SK-N-SH (cell line): Measurements from ENCODE around the gene FBXO33. TPM values are rescaled to one million over a fixed set of nuclear protein-coding genes. Genes with fewer than 3 reads are reported as not detected.

Source experiments
- CTCF ChIA-PET: fragments of 300-600, 350-600 bp; formaldehyde crosslinking; extraction: SDS; loops from one replicate; lab custom pipeline; 2021; lab: Yijun Ruan, JAX
- POLR2A ChIA-PET: fragments of 350-600 bp; sonication (Branson Sonifier 250); formaldehyde crosslinking; extraction: SDS; loops from one replicate; lab custom pipeline; 2020; ENCODE audit warnings: antibody characterized with exemption, inconsistent platforms; lab: Yijun Ruan, JAX
- DNase-seq: peaks from one replicate; pipeline ENCODE4 v3.0.0; 2012
- H2AFZ ChIP-seq: fragments of 200-600 bp; sonication (generic); 2 replicates; pipeline ENCODE4 v1.8.1; 2016; ENCODE audit warnings: antibody characterized with exemption, mild to moderate bottlenecking, low read depth
- H3F3A ChIP-seq: fragments of 200-600 bp; sonication (generic); replicated peaks from 2 replicates; pipeline ENCODE3; 2016; ENCODE audit warnings: antibody characterized with exemption, mild to moderate bottlenecking; ENCODE audit not compliant: insufficient read depth
- H3K27ac ChIP-seq, 2 experiments: fragments of 200-500 bp in 1 of 2; fragments of 200-600 bp in 1 of 2; sonication (Bioruptor generic) in 1 of 2; sonication (generic), shearing (Covaris generic) in 1 of 2; 2 replicates each; pipeline versions ENCODE4 v1.5.1 to v1.6.1; 2014 to 2016; ENCODE audit warnings: low read depth in 2 of 2, inconsistent platforms in 1 of 2, low read length in 1 of 2, mild to moderate bottlenecking in 1 of 2, mixed read lengths in 1 of 2
- H3K27me3 ChIP-seq: fragments of 200-600 bp; sonication (generic), shearing (Covaris generic); 2 replicates; pipeline ENCODE4 v1.6.1; 2016; ENCODE audit warnings: mixed run types; ENCODE audit not compliant: insufficient read depth
- H3K36me3 ChIP-seq, 2 experiments: fragments of 200-500 bp in 1 of 2; fragments of 200-600 bp in 1 of 2; sonication (Bioruptor generic) in 1 of 2; sonication (generic) in 1 of 2; replicated peaks in 1 of 2; 2 replicates each; pipeline versions ENCODE3 to v1.5.1; 2014 to 2016; ENCODE audit warnings: low read length in 1 of 2, mild to moderate bottlenecking in 1 of 2; ENCODE audit not compliant: insufficient read depth in 2 of 2, control insufficient read depth in 1 of 2
- H3K4me1 ChIP-seq, 2 experiments: fragments of 200-500 bp in 1 of 2; fragments of 200-600 bp in 1 of 2; sonication (Bioruptor generic) in 1 of 2; sonication (generic), shearing (Covaris generic) in 1 of 2; 2 replicates each; pipeline versions ENCODE4 v1.5.1 to v1.6.1; 2014 to 2016; ENCODE audit warnings: low read depth in 1 of 2, low read length in 1 of 2, mixed run types in 1 of 2; ENCODE audit not compliant: insufficient read depth in 2 of 2, control insufficient read depth in 1 of 2
- H3K4me2 ChIP-seq: fragments of 200-600 bp; sonication (generic), shearing (Covaris generic); 2 replicates; pipeline ENCODE4 v1.6.1; 2017; ENCODE audit warnings: mixed run types
- H3K4me3 ChIP-seq, 2 experiments: fragments of 200-500 bp in 1 of 2; fragments of 200-600 bp in 1 of 2; sonication (Bioruptor generic) in 1 of 2; sonication (generic), shearing (Covaris generic) in 1 of 2; 2 replicates each; pipeline versions ENCODE4 v1.5.1 to v1.8.1; 2014 to 2016; ENCODE audit warnings: low read depth in 2 of 2, inconsistent platforms in 1 of 2, low read length in 1 of 2, mild to moderate bottlenecking in 1 of 2, mixed read lengths in 1 of 2, moderate library complexity in 1 of 2
- H3K79me2 ChIP-seq: fragments of 200-600 bp; sonication (generic); 2 replicates; pipeline ENCODE4 v1.8.1; 2017; ENCODE audit warnings: mild to moderate bottlenecking; ENCODE audit not compliant: insufficient read depth
- H3K9ac ChIP-seq: fragments of 200-600 bp; sonication (generic); 2 replicates; pipeline ENCODE4 v1.6.1; 2017; ENCODE audit warnings: mixed run types
- H3K9me2 ChIP-seq: fragments of 200-600 bp; sonication (generic); 2 replicates; pipeline ENCODE4 v1.6.1; 2017; ENCODE audit warnings: mixed run types
- H3K9me3 ChIP-seq: fragments of 200-600 bp; sonication (generic); 2 replicates; pipeline ENCODE4 v1.6.1; 2017; ENCODE audit warnings: mixed run types, mild to moderate bottlenecking, moderate library complexity
- H4K20me1 ChIP-seq: fragments of 200-600 bp; sonication (generic); 2 replicates; pipeline ENCODE4 v1.6.1; 2017; ENCODE audit warnings: mild to moderate bottlenecking, mixed run types; ENCODE audit not compliant: insufficient read depth
- CTCF ChIP-seq: fragments of 200-600 bp; sonication (generic); IDR thresholded peaks from 2 replicates; pipeline ENCODE4 v1.6.1; 2017; ENCODE audit warnings: antibody characterized with exemption, mild to moderate bottlenecking, moderate library complexity
- EZH2phosphoT487 ChIP-seq: fragments of 200-600 bp; sonication (generic); IDR thresholded peaks from 2 replicates; pipeline ENCODE4 v1.6.1; 2017; ENCODE audit warnings: low read depth, mixed run types, mild to moderate bottlenecking, antibody characterized with exemption, moderate library complexity, borderline replicate concordance
- FOXJ3 ChIP-seq: sonication (generic); formaldehyde crosslinking; IDR thresholded peaks from 2 replicates; pipeline ENCODE4 v1.5.1; 2020; ENCODE audit warnings: mild to moderate bottlenecking, missing genetic modification reagents
- NFIC ChIP-seq: IDR thresholded peaks from 2 replicates; pipeline ENCODE4 v1.4.0; 2012; ENCODE audit warnings: borderline replicate concordance
- RCOR1 ChIP-seq: fragments of 150-350 bp; IDR thresholded peaks from 2 replicates; pipeline ENCODE4 v1.6.1; 2017; ENCODE audit warnings: antibody characterized with exemption, low read length
- REST ChIP-seq: IDR thresholded peaks from 2 replicates; pipeline ENCODE4 v1.6.1; 2012; ENCODE audit warnings: mild to moderate bottlenecking, low read depth, low read length, moderate library complexity
- TCF12 ChIP-seq: IDR thresholded peaks from 2 replicates; pipeline ENCODE4 v1.4.0; 2012
- WGBS: methylation state at CpG from one replicate; pipeline ENCODE4 v1.1.6; 2017; ENCODE audit warnings: low lambda C conversion rate; 5-methylcytosine and 5-hydroxymethylcytosine counted together
- polyA plus RNA-seq, 3 experiments: library from polyadenylated mRNA; depleted of rRNA; stranded (reverse); fragments of >200 nt; gene quantifications; 2 replicates each; pipeline ENCODE4 v1.2.3, GENCODE V29; 2012
- TF ChIP-seq, protein P1 (sequence below): fragments of 150-350 bp; IDR thresholded peaks from 2 replicates; pipeline ENCODE4 v1.6.1; 2017; ENCODE audit warnings: antibody characterized with exemption, low read length, low read depth, borderline replicate concordance

FBXO33 gene
- polyA plus RNA-seq, 1 of the 3 experiments (the other 2 are of a cell fraction), result 4.2 TPM

DNA sequence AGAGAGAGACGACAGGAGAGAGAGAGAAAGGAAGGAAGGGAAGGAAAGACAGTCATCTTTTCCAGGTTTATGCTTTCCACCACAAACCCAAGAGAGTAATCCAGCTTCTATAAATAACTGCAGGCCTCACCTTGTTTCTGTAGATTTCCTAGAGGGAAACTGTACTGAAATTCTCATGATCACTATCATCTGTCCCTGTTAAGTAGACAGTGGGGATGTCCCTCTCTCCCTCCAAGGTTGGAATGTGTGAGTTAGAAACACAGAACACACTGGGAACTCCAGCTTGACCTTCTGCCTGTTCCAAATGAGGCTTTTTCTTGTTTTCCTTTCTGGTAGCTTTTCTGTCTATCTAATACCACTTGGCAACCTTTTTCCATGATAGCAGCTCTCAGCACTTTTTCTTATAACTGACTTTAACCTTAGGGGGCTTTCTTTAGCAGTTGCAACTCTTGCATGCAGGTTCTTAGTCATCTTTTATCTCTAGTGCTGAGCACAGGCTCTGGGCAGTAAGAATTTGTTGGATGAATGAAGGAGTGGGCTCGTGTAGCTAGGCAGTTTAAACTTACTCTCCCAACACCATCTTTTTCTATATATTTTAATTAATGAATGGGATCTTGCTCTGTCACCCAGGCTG is 22.8 kb upstream of the FBXO33 start:
- TF ChIP-seq TCF12 (no peak), RCOR1 (no peak), FOXJ3 (CRISPR knock-in tag) (no peak), REST (no peak), NFIC (no peak)
- TF ChIP-seq, all 33 proteins: peak for 0
- no peaks in the 10 kb centered on the region for H3K9me2 ChIP-seq
- no peaks in the 10 kb centered on the region for H3K27me3 ChIP-seq
- no peak overlapping the region for H2AFZ ChIP-seq
- H3K79me2 ChIP-seq, result no peaks in the 10 kb centered on the region
- WGBS, result 9% methylated on average over 2 of the region's 2 CpGs
- H3F3A ChIP-seq, result no peaks in the 10 kb centered on the region
- no peaks in the 10 kb centered on the region for H3K4me1 ChIP-seq
- H3K27ac ChIP-seq, result no peak overlapping the region
- H3K9ac ChIP-seq, result no peak overlapping the region
- no peak overlapping the region for H3K4me2 ChIP-seq
- ChIA-PET CTCF (no interaction called here), POLR2A (no interaction called here)
- no peak overlapping the region for H3K4me3 ChIP-seq
- no peaks in the 10 kb centered on the region for H3K9me3 ChIP-seq
- H4K20me1 ChIP-seq, result no peaks in the 10 kb centered on the region
- DNase-seq, result no peak
- no peaks in the 10 kb centered on the region for H3K36me3 ChIP-seq

- Histone ChIP-seq H3K4me2 (no peak overlapping the region), H2AFZ (no peak overlapping the region), H3K9ac (no peak overlapping the region), H3K79me2 (no peaks in the 10 kb centered on the region), H4K20me1 (no peaks in the 10 kb centered on the region), H3K27ac (no peak overlapping the region), H3K4me1 (no peaks in the 10 kb centered on the region), H3F3A (no peaks in the 10 kb centered on the region), H3K9me2 (no peaks in the 10 kb centered on the region), H3K27me3 (no peaks in the 10 kb centered on the region), H3K9me3 (no peaks in the 10 kb centered on the region), H3K36me3 (no peaks in the 10 kb centered on the region), H3K4me3 (no peak overlapping the region)
- 40% methylated on average over 2 of the region's 2 CpGs for WGBS
- CTCF ChIA-PET, result no interaction called here
- DNase-seq, result no peak
- POLR2A ChIA-PET, result interaction anchor here (0.9 kb wide), 1 partner anchor 12 kb away, joined by 3 read pairs; no protein-coding TSS in a partner anchor
- TF ChIP-seq, protein P1, sequence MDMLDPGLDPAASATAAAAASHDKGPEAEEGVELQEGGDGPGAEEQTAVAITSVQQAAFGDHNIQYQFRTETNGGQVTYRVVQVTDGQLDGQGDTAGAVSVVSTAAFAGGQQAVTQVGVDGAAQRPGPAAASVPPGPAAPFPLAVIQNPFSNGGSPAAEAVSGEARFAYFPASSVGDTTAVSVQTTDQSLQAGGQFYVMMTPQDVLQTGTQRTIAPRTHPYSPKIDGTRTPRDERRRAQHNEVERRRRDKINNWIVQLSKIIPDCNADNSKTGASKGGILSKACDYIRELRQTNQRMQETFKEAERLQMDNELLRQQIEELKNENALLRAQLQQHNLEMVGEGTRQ, result no peak
- TF ChIP-seq NFIC (no peak), TCF12 (no peak), CTCF (no peak), EZH2phosphoT487 (no peak)
Measured at GRCh38 chr14:39452680-39453079, 20.4 kb upstream of the FBXO33 start.
